ENCODE measurements around the gene PIK3IP1. TPM values are rescaled to one million over a fixed set of nuclear protein-coding genes. Genes with fewer than 3 reads are reported as not detected.
"Not testable (repeated sequence)": the region's sequence is repeated elsewhere in the genome, so short reads cannot be mapped to it uniquely, and the experiment has no call there.

PIK3IP1 gene
- total RNA-seq, 4 donors from 2014 or later = 32.8 to 61.2 (median 47.1) TPM

DNA sequence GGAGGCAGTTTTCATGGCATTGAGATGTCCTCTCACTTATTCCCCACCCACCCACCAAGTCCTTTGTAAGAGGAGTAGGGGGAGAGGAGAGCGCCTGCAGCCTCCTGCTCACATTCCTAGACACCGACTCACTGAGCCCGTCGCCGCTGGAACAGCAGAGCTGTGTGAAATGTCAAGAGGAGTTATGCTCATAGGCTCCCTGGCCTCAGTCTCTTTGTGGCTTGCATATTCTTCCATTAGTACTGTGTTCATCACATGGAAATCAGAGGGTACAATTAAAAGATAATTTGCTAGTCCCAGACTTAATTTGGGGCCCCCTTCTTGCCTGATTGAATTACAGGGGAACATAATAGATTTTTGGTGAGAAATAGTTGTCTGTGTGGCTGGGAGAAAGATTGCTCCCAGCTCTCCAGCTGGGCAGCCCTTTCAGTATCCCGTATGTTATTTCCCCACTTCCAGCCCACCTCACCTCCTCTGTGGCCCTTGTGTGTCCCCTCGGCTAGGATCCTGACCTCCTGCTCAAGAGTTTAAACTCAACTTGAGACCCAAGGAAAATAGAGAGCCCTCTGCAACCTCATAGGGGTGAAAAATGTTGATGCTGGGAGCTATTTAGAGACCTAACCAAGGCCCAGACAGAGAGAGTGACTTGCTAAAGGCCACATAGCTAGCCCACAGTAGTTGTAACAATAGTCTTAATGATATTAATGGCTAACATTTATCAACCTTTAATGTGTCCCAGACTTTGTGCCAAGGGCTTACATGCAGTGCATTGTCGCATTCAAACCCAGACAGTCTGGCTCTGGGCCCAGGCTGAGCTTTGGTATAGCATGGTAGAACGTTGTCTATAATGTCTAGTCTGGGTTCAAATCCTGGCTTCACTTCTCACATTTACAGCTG, 48.0 kb downstream of the PIK3IP1 start:
- peak; percentile 54 for ATAC-seq (ENCODE audit: low FRiP score)
- DNase-seq (ENCODE audit: low spot score) = no peak
- TF ChIP-seq, protein P1, sequence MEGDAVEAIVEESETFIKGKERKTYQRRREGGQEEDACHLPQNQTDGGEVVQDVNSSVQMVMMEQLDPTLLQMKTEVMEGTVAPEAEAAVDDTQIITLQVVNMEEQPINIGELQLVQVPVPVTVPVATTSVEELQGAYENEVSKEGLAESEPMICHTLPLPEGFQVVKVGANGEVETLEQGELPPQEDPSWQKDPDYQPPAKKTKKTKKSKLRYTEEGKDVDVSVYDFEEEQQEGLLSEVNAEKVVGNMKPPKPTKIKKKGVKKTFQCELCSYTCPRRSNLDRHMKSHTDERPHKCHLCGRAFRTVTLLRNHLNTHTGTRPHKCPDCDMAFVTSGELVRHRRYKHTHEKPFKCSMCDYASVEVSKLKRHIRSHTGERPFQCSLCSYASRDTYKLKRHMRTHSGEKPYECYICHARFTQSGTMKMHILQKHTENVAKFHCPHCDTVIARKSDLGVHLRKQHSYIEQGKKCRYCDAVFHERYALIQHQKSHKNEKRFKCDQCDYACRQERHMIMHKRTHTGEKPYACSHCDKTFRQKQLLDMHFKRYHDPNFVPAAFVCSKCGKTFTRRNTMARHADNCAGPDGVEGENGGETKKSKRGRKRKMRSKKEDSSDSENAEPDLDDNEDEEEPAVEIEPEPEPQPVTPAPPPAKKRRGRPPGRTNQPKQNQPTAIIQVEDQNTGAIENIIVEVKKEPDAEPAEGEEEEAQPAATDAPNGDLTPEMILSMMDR (IDR thresholded peaks at IDR 0.05) = no peak

DNA sequence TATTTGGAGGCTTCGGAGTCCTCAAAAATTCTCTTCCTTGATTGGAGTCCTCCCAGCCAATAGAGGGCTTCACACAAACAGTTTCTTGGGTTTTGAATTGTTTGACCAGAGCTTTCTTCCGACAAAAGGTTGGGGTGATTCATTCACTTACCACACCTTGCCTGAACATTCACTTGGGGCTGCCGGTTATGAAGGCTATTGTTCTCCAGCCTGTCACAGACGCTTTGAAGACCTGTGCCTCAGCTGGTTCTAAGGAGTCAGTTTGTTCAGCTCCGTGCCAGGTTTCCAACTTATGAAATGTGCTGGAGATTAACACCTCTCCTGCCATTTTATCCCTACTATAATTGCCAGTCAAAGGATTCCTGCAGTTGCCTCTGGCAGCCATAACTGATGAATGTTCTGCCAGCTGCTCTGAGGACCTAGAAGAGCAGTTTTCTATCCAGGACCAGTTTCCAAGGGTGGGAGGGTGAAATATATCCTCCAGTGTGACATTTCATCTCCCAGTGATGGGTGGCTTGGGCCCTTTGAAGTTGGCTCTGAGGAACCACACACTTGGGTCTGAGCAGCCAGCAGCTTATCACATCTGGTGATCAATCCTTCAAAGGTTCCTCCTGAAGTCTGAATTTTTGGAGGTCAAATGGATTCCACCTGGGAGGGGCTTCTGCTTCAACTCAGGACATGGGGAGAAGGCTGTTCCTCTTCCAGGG, 48.8 kb downstream of the PIK3IP1 start:
- ATAC-seq (ENCODE audit: low FRiP score) (no peak), DNase-seq (ENCODE audit: low spot score) (no peak)
- TF ChIP-seq, protein P1 (IDR thresholded peaks at IDR 0.05) = no peak

DNA sequence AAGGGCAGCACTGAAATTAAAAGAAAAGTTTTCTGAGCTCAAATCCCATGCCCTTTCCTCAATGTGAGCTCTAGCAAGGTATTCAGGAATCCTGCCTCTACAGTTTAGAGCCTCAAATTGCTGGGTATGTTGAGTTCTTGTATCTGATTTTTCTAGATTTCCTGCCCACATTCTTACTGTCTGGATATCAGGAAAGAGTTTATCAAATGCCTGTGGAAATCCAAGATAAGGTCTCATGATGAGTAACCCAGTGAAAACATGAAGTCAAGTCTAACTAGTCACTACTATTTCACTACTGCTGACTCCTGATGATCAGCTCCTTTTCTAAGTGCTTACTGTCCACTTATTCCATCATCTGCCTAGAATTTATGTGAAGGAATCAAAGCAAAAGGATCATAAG, 50.4 kb downstream of the PIK3IP1 start:
- DNase-seq (ENCODE audit: low spot score) (no peak), ATAC-seq (ENCODE audit: low FRiP score) (peak; percentile 65)
- TF ChIP-seq, protein P1 (IDR thresholded peaks at IDR 0.05) = no peak

DNA sequence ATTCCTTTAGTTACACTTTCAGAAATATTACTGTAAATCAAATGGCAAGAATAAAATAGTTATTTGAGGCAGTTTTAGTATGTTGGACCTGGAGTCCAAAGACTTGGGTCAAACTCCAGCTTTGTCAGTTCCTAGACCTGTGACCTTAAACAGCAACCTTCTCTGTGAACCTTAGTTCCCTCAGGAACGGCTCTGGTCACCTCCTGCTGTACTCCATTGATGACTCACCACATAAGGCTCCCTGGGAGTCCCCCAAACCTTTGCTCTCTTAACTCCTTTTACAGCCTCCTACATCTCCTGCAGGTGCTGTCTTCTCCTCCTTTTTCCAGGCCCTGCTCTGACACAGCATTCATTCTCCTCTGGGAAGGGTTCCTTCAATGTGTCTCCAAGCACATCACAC, 51.1 kb downstream of the PIK3IP1 start:
- DNase-seq (ENCODE audit: low spot score) (no peak), ATAC-seq (ENCODE audit: low FRiP score) (peak; percentile 33)
- TF ChIP-seq, protein P1 (IDR thresholded peaks at IDR 0.05) = no peak

DNA sequence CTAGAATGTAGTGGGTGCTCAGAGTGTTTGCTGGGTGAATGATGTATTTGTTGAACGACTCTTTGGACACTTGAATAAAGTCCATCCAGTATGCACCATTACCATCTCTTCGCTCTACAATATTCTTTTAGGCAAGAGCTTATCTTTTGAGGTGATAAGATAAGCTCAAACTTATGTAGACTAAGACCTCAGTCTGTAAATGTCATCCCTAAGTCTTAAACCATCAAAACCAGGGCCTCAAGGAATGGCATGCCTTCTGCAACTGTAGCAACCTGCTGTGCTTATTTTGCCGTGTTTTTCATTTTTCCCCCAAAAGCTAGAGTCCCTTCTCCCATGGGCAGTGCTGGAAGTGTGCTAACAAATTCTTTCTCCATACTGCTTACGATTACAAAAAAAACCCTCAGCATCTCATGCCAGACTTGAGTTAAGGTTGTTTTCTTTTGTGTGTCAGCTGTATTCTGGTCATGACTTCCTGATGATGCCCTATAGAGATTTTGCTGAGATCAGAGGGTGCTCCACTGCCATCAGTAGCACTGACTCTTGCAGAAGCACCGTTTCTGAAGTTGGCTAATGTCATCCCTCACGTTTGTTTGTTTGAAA, 52.4 kb downstream of the PIK3IP1 start:
- no peak for DNase-seq (ENCODE audit: low spot score)
- no peak for ATAC-seq (ENCODE audit: low FRiP score)
- TF ChIP-seq, protein P1 (IDR thresholded peaks at IDR 0.05) = no peak

DNA sequence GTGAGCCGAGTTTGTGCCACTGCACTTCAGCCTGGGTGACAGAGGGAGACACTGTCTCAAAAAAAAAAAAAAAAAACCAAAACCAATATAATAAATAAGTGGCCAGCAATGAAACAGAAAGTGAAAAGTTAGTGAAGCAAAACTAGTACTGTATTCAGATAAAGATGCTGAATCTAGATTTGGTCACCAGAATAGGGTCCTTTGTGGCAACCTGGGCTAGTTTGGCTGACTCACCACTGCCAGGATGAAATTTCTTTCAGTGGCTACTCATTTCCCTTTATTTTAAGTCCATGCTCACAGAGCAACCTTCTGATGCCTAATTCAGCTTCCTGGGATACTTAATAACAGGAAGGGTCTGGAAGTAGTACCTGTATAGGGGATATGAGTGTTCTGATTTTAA, 54.2 kb downstream of the PIK3IP1 start:
- TF ChIP-seq, protein P1 (IDR thresholded peaks at IDR 0.05) = no peak
- DNase-seq (ENCODE audit: low spot score) = no peak
- ATAC-seq (ENCODE audit: low FRiP score) = no peak

DNA sequence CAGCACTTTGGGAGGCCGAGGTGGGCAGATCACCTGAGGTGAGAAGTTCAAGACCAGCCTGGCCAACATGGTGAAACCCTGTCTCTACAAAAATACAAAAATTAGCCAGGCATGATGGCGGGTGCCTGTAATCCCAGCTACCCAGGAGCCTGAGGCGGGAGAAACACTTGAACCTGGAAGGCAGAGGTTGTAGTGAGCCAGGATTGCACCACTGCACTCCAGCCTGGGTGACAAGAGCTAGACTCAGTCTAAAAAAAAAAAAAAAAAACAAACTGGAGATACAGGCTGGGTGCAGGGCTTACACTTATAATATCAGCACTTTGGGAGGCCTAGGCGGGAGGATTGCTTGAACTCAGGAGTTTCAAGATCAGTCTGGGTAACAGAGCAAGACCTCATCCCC, 56.2 kb downstream of the PIK3IP1 start:
- not testable (repeated sequence) for ATAC-seq (ENCODE audit: low FRiP score)

More for the DNA sequence above, 56.2 kb downstream of the PIK3IP1 start:
- not testable (repeated sequence) for DNase-seq (ENCODE audit: low spot score)
